Measurements from ENCODE around the gene GFER.
"Not testable (repeated sequence)": the region's sequence is repeated elsewhere in the genome, so short reads cannot be mapped to it uniquely, and the experiment has no call there.

Gene GFER

DNA sequence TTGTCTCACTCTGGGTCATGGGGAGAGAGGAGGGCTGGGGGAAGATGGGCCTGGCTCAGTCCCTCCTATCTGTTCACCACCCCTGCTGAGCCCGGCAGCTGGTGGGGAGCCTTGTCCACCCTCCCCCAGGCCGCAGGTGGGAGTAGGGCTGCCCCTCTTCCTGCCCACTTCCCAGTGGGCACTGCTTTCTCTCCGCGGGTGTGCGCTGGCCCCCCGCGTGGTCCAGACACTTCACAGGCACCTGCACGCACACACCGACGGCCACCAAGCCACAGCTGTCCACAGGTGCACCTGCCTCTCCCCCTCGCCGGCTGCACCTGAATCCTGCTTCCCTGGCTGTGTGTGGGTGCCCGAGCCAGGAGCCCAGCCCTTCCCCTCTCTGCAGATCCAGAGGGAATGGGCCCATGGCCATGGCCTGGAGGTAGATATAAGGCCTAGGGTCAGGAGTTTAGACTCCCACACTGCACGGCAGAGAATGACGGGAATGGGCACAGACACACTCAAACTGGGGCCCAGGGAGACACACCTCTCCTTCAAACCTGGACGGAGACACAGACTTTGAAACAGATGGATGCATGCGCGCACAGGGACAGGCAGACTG lies 44.7 kb downstream of the GFER start:
- Histone ChIP-seq H3K27me3 (ENCODE audit: control insufficient read depth in 1 of 2, insufficient read depth in 2 of 2, low read length in 2 of 2) (no peaks in the 10 kb centered on the region), H3K9me3 (ENCODE audit: low read length) (no peaks in the 10 kb centered on the region), H3K4me3 (ENCODE audit: low read depth in 1 of 2, low read length in 2 of 2) (no peak overlapping the region), H3K4me1 (ENCODE audit: insufficient read depth, low read length) (peaks cover 29% of the 10 kb centered on the region), H3K36me3 (ENCODE audit: insufficient read depth, low read length) (no peaks in the 10 kb centered on the region), H3K27ac (ENCODE audit: low read depth, low read length) (no peak overlapping the region), H3K9ac (ENCODE audit: low read length) (no peak overlapping the region)

GRCh38 chr16:2029350-2029749 lies 45.4 kb downstream of the GFER start:
- H3K4me3 ChIP-seq (ENCODE audit: low read depth in 1 of 2, low read length in 2 of 2) = no peak overlapping the region
- no peaks in the 10 kb centered on the region for H3K27me3 ChIP-seq (ENCODE audit: control insufficient read depth in 1 of 2, insufficient read depth in 2 of 2, low read length in 2 of 2)
- no peaks in the 10 kb centered on the region for H3K9me3 ChIP-seq (ENCODE audit: low read length)
- no peaks in the 10 kb centered on the region for H3K36me3 ChIP-seq (ENCODE audit: insufficient read depth, low read length)
- H3K27ac ChIP-seq (ENCODE audit: low read depth, low read length) = no peak overlapping the region
- peaks cover 30% of the 10 kb centered on the region for H3K4me1 ChIP-seq (ENCODE audit: insufficient read depth, low read length)
- no peak overlapping the region for H3K9ac ChIP-seq (ENCODE audit: low read length)

DNA sequence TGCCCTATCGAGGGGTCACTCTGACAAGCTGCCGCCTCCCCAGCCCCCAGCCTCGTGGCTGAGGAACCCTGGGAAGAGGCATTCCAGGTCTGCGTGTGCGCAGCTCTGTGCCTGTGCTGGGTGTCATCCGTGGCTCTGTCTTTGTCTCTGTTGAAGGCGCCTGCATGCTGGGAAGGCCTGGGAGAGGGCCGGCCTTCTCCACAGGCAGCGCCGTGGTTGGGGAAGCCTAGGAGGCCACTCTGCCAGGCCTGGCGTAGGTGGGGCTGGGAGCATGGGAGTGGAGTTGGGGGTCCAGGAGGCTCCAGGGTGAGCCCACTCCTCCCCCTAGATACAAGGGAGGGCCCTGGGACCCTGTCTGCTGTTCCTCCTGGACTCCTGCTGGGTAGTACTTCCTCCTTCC lies 46.0 kb downstream of the GFER start:
- Histone ChIP-seq H3K27me3 (ENCODE audit: control insufficient read depth in 1 of 2, insufficient read depth in 2 of 2, low read length in 2 of 2) (no peaks in the 10 kb centered on the region), H3K4me3 (ENCODE audit: low read depth in 1 of 2, low read length in 2 of 2) (no peak overlapping the region), H3K27ac (ENCODE audit: low read depth, low read length) (no peak overlapping the region), H3K9ac (ENCODE audit: low read length) (no peak overlapping the region), H3K4me1 (ENCODE audit: insufficient read depth, low read length) (peaks cover 35% of the 10 kb centered on the region), H3K36me3 (ENCODE audit: insufficient read depth, low read length) (no peaks in the 10 kb centered on the region), H3K9me3 (ENCODE audit: low read length) (no peaks in the 10 kb centered on the region)

GRCh38 chr16:2031081-2031577 lies 47.1 kb downstream of the GFER start:
- Histone ChIP-seq H3K4me1 (ENCODE audit: insufficient read depth, low read length) (peaks cover 43% of the 10 kb centered on the region), H3K27ac (ENCODE audit: low read depth, low read length) (no peak overlapping the region), H3K27me3 (ENCODE audit: control insufficient read depth in 1 of 2, insufficient read depth in 2 of 2, low read length in 2 of 2) (no peaks in the 10 kb centered on the region), H3K9ac (ENCODE audit: low read length) (no peak overlapping the region), H3K4me3 (ENCODE audit: low read depth in 1 of 2, low read length in 2 of 2) (no peak overlapping the region), H3K9me3 (ENCODE audit: low read length) (no peaks in the 10 kb centered on the region), H3K36me3 (ENCODE audit: insufficient read depth, low read length) (no peaks in the 10 kb centered on the region)

GRCh38 chr16:2032285-2033056 lies 48.5 kb downstream of the GFER start:
- H3K4me3 ChIP-seq (ENCODE audit: low read depth in 1 of 2, low read length in 2 of 2) = no peak overlapping the region

DNA sequence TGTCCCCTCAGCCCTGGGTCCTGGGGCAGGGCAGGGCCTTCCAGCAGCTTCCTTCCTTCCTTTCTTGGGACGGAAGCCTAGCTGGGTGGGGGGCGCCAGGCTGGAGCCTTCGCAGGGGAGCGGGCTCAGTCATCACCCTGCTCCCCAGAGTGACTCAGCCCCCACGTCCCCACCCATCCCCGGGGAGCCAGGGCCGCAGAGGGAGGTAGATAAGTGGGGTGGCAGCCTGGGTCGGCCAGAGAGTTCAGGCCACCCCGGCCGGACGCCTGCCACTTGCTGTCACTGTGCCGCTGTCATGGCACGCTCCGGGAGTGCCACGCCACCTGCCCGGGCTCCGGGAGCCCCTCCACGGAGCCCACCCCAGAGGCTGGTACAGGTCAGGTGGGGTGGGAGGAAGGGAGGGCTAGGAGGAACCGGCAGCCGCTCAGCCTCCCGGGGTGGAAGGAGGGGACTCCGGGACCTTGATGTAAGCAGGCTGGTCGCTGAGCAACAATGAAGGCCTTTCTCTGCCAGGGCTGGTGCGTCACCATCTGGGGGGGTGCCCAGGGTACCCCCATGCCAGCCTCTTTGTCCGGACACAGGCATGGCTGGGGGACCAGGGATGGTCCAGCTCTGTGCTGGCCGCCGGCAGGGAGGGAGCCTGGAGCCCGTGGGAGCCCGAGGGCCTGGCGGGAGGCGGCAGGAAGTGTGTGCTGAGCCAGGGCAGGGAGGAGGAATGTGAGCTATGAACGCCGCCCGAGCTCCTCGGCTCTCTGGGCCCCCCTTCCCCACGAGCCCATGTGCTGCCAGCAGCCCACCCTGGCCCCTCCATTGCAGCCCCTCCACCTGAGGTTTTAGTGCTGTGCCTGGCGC lies 49.3 kb downstream of the GFER start:
- Histone ChIP-seq H3K9me3 (ENCODE audit: low read length) (no peaks in the 10 kb centered on the region), H3K36me3 (ENCODE audit: insufficient read depth, low read length) (no peaks in the 10 kb centered on the region), H3K4me1 (ENCODE audit: insufficient read depth, low read length) (peaks cover 48% of the 10 kb centered on the region), H3K4me3 (ENCODE audit: low read depth in 1 of 2, low read length in 2 of 2) (peak overlapping the region; percentile 30 to 64), H3K27ac (ENCODE audit: low read depth, low read length) (peak overlapping the region; percentile 86), H3K9ac (ENCODE audit: low read length) (peak overlapping the region; percentile 61), H3K27me3 (ENCODE audit: control insufficient read depth in 1 of 2, insufficient read depth in 2 of 2, low read length in 2 of 2) (no peaks in the 10 kb centered on the region)

More at GRCh38 chr16:2032285-2033056, 48.5 kb downstream of the GFER start:
- Histone ChIP-seq H3K9me3 (ENCODE audit: low read length) (no peaks in the 10 kb centered on the region), H3K27ac (ENCODE audit: low read depth, low read length) (peak overlapping the region; percentile 86), H3K9ac (ENCODE audit: low read length) (no peak overlapping the region), H3K27me3 (ENCODE audit: control insufficient read depth in 1 of 2, insufficient read depth in 2 of 2, low read length in 2 of 2) (no peaks in the 10 kb centered on the region), H3K4me1 (ENCODE audit: insufficient read depth, low read length) (peaks cover 51% of the 10 kb centered on the region), H3K36me3 (ENCODE audit: insufficient read depth, low read length) (no peaks in the 10 kb centered on the region)

DNA sequence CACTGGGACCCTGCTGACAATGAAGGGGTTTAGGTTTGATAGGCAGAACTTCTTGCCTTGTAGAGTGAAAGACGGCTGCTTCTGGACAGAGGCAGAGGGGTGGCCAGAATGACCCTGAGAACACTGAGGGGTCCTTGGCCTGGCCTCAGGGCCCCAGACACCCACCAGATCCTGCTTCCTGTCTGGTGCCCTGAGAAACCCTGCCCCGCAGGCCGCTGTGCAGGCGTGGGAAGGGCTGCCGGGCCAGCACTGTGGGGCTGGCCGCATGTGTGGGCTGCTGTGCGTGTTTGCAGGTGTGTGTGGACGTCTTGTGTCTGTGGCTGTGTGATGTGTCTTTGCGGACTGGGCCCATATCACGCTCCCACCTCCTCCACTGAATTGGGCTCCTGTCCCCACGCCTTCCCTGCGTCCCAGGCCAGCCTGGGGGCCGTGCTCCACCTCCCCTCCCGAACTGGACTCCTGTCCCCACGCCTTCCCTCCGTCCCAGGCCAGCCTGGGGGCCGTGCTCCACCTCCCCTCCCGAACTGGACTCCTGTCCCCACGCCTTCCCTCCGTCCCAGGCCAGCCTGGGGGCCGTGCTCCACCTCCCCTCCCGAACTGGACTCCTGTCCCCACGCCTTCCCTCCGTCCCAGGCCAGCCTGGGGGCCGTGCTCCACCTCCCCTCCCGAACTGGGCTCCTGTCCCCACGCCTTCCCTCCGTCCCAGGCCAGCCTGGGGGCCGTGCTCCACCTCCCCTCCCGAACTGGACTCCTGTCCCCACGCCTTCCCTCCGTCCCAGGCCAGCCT lies 50.1 kb downstream of the GFER start:
- Histone ChIP-seq H3K9ac (ENCODE audit: low read length) (peak overlapping the region; percentile 61), H3K4me3 (ENCODE audit: low read depth in 1 of 2, low read length in 2 of 2) (peak overlapping the region in 1 of 2 donors; percentile 64), H3K4me1 (ENCODE audit: insufficient read depth, low read length) (peaks cover 53% of the 10 kb centered on the region), H3K27ac (ENCODE audit: low read depth, low read length) (peak overlapping the region; percentile 86)
- not testable (repeated sequence) for H3K27me3 ChIP-seq (ENCODE audit: control insufficient read depth in 1 of 2, insufficient read depth in 2 of 2, low read length in 2 of 2); H3K36me3 ChIP-seq (ENCODE audit: insufficient read depth, low read length); H3K9me3 ChIP-seq (ENCODE audit: low read length)

DNA sequence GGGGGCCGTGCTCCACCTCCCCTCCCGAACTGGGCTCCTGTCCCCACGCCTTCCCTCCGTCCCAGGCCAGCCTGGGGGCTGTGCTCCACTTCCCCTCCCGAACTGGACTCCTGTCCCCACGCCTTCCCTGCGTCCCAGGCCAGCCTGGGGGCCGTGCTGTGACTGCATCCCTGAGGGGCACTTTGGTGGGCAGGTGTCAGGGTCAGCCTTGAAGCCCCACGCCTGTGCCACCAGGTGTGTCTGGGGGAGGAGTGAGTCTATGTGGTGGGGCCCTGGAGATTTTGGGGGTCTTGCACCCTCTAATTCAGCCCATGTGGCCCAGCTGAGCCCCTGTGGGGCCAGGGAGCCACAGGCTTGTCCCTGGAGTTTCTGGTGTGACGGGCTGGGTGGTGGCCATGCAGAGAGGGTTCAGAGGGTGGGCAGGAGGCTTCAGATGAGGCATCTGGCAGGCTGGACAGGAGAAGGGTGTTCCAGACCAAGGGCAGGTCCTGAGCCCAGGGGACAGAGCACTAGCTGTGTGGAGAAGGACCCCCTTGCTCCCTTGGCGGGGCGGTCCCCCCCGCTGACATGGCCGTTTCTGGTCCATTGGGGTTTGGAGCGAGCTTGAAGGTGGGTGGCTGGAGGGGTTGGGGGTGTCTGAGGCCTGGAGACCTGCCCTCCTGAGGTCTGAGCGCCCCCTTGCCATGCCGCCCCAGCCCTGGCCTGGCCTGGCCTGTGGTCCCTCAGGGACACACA lies 50.9 kb downstream of the GFER start:
- no peaks in the 10 kb centered on the region for H3K36me3 ChIP-seq (ENCODE audit: insufficient read depth, low read length)
- H3K9me3 ChIP-seq (ENCODE audit: low read length) = no peaks in the 10 kb centered on the region
- peak overlapping the region in 1 of 2 donors; percentile 0 for H3K4me3 ChIP-seq (ENCODE audit: low read depth in 1 of 2, low read length in 2 of 2)
- peaks cover 61% of the 10 kb centered on the region for H3K4me1 ChIP-seq (ENCODE audit: insufficient read depth, low read length)
- peak overlapping the region; percentile 64 for H3K27ac ChIP-seq (ENCODE audit: low read depth, low read length)
- no peak overlapping the region for H3K9ac ChIP-seq (ENCODE audit: low read length)
- no peaks in the 10 kb centered on the region for H3K27me3 ChIP-seq (ENCODE audit: control insufficient read depth in 1 of 2, insufficient read depth in 2 of 2, low read length in 2 of 2)

GRCh38 chr16:2035431-2036199 lies 51.6 kb downstream of the GFER start:
- Histone ChIP-seq H3K27ac (ENCODE audit: low read depth, low read length) (peak overlapping the region; percentile 64), H3K36me3 (ENCODE audit: insufficient read depth, low read length) (no peaks in the 10 kb centered on the region), H3K4me3 (ENCODE audit: low read depth in 1 of 2, low read length in 2 of 2) (peak overlapping the region in 1 of 2 donors; percentile 0), H3K27me3 (ENCODE audit: control insufficient read depth in 1 of 2, insufficient read depth in 2 of 2, low read length in 2 of 2) (no peaks in the 10 kb centered on the region), H3K4me1 (ENCODE audit: insufficient read depth, low read length) (peaks cover 66% of the 10 kb centered on the region), H3K9ac (ENCODE audit: low read length) (no peak overlapping the region), H3K9me3 (ENCODE audit: low read length) (no peaks in the 10 kb centered on the region)
